Smooth muscle cell (in vitro differentiated cells): ENCODE results near the gene TMEM140. TPM values are rescaled to one million over a fixed set of nuclear protein-coding genes. Genes with fewer than 3 reads are reported as not detected.
A peak's percentile ranks its signal among the peaks of the same experiment; 100 is the strongest.

ENCODE experiments used
- DNase-seq: peaks from one replicate; lab custom pipeline; 2025; ENCODE audit not compliant: unreplicated experiment; lab: John Stamatoyannopoulos, UW
- H2AFZ ChIP-seq: fragments of 200-600 bp; sonication (generic); 2 replicates; pipeline ENCODE4 v1.6.0; 2016; ENCODE audit warnings: antibody characterized with exemption, low read depth, mild to moderate bottlenecking
- H3F3A ChIP-seq: fragments of 200-600 bp; sonication (generic); 2 replicates; pipeline ENCODE4 v1.6.0; 2017; ENCODE audit warnings: antibody characterized with exemption, low read depth
- H3K27ac ChIP-seq: fragments of 200-600 bp; sonication (generic); 2 replicates; pipeline ENCODE4 v1.5.1; 2016; ENCODE audit warnings: low read depth, mild to moderate bottlenecking
- H3K27me3 ChIP-seq: fragments of 200-600 bp; sonication (generic); 2 replicates; pipeline ENCODE4 v1.6.1; 2016; ENCODE audit warnings: low read depth, mild to moderate bottlenecking
- H3K36me3 ChIP-seq: fragments of 200-600 bp; sonication (generic); 2 replicates; pipeline ENCODE4 v1.5.1; 2016; ENCODE audit warnings: low read depth
- H3K4me1 ChIP-seq: fragments of 200-600 bp; sonication (generic); 2 replicates; pipeline ENCODE4 v1.5.1; 2016; ENCODE audit warnings: low read depth
- H3K4me2 ChIP-seq: fragments of 200-600 bp; sonication (generic); 2 replicates; pipeline ENCODE4 v1.6.0; 2016; ENCODE audit warnings: mild to moderate bottlenecking
- H3K4me3 ChIP-seq: fragments of 200-600 bp; sonication (generic); 2 replicates; pipeline ENCODE4 v1.5.1; 2016; ENCODE audit warnings: mild to moderate bottlenecking
- H3K79me2 ChIP-seq: fragments of 200-600 bp; sonication (generic); 2 replicates; pipeline ENCODE4 v1.6.0; 2016; ENCODE audit warnings: low read depth, mild to moderate bottlenecking
- H3K9ac ChIP-seq: fragments of 200-600 bp; sonication (generic); 2 replicates; pipeline ENCODE4 v1.6.0; 2016; ENCODE audit warnings: low read depth
- H3K9me3 ChIP-seq: fragments of 200-600 bp; sonication (generic); replicated peaks from 2 replicates; pipeline ENCODE4 v1.5.1; 2016; ENCODE audit warnings: low read depth
- H4K20me1 ChIP-seq: fragments of 200-600 bp; sonication (generic); 2 replicates; pipeline ENCODE4 v1.6.0; 2016; ENCODE audit warnings: low read depth
- CTCF ChIP-seq: fragments of 200-600 bp; sonication (generic); IDR thresholded peaks from 2 replicates; pipeline ENCODE4 v1.5.1; 2017; ENCODE audit warnings: borderline replicate concordance, mild to moderate bottlenecking, antibody characterized with exemption; ENCODE audit not compliant: insufficient read depth, poor library complexity, severe bottlenecking
- WGBS: methylation state at CpG from one replicate; pipeline ENCODE4 v1.1.7; 2016; ENCODE audit warnings: low lambda C conversion rate; 5-methylcytosine and 5-hydroxymethylcytosine counted together
- polyA plus RNA-seq: library from polyadenylated mRNA; unstranded; fragments of >200 nt; fragmentation: Nextera tagmentation; extraction: Ambion mirVana; gene quantifications from 2 replicates; pipeline ENCODE4 v1.2.1, GENCODE V29; 2016
- total RNA-seq: library from RNA; depleted of rRNA; stranded (reverse); fragments of >200 nt; gene quantifications from 2 replicates; pipeline ENCODE4 v1.2.3, GENCODE V29; 2014

The TMEM140 gene
- total and polyA plus RNA-seq, 2 experiments from 2014 or later, result 5.6 TPM; not detected in 1

DNA sequence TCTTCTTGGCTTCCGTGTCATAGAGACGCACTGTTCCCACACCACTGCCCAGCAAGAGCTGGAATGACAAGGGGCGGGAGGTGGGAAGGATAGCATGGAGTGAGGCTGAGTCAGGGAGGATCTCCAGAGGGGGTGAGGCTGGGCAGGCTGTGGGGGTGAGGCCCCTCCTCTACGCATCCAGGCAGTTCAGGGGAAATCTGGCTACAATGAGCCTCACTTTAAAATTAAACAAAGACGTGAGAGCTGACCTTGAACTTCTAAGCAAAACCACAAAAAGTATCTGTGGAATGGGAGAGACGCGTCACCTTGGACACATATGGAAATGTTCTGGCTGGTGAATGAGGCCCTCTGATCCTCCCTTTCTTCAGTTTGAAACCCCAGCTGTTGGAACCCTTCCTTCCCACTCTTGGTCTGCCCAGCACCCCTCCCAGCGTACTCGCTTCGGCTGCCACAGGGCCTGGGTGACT is 45.8 kb downstream of the TMEM140 start:
- WGBS, result 74% methylated on average over 10 of the region's 10 CpGs
- no peak overlapping the region for H2AFZ ChIP-seq
- no peak overlapping the region for H3K4me3 ChIP-seq
- DNase-seq, result no peak
- no peak for TF ChIP-seq CTCF
- no peaks in the 10 kb centered on the region for H3F3A ChIP-seq
- no peak overlapping the region for H3K4me2 ChIP-seq
- no peaks in the 10 kb centered on the region for H3K9me3 ChIP-seq
- no peaks in the 10 kb centered on the region for H4K20me1 ChIP-seq
- H3K27ac ChIP-seq, result peak overlapping the region; percentile 80
- no peaks in the 10 kb centered on the region for H3K36me3 ChIP-seq
- no peaks in the 10 kb centered on the region for H3K27me3 ChIP-seq
- H3K4me1 ChIP-seq, result no peaks in the 10 kb centered on the region
- H3K9ac ChIP-seq, result no peak overlapping the region
- no peaks in the 10 kb centered on the region for H3K79me2 ChIP-seq

- Histone ChIP-seq H3K4me1 (no peaks in the 10 kb centered on the region), H4K20me1 (no peaks in the 10 kb centered on the region), H3K27ac (peak overlapping the region; percentile 80), H3K9ac (no peak overlapping the region), H3K27me3 (no peaks in the 10 kb centered on the region), H3K79me2 (no peaks in the 10 kb centered on the region), H2AFZ (no peak overlapping the region), H3K36me3 (no peaks in the 10 kb centered on the region), H3K4me3 (no peak overlapping the region), H3K4me2 (no peak overlapping the region), H3K9me3 (no peaks in the 10 kb centered on the region), H3F3A (no peaks in the 10 kb centered on the region)
- WGBS, result 91% methylated on average over 12 of the region's 12 CpGs
- TF ChIP-seq CTCF, result no peak
- no peak for DNase-seq
These were observed 46.7 kb downstream of the TMEM140 start for GRCh38 chr7:135194494-135195095.

GRCh38 chr7:135195156-135195555 is 47.3 kb downstream of the TMEM140 start:
- no peak for DNase-seq
- peak overlapping the region; percentile 80 for H3K27ac ChIP-seq
- no peak for TF ChIP-seq CTCF
- H3K9ac ChIP-seq, result no peak overlapping the region
- H2AFZ ChIP-seq, result no peak overlapping the region
- no peaks in the 10 kb centered on the region for H3K9me3 ChIP-seq
- H3K27me3 ChIP-seq, result no peaks in the 10 kb centered on the region
- no peaks in the 10 kb centered on the region for H3K79me2 ChIP-seq
- WGBS, result 84% methylated on average over 4 of the region's 4 CpGs
- no peak overlapping the region for H3K4me3 ChIP-seq
- no peak overlapping the region for H3K4me2 ChIP-seq
- H4K20me1 ChIP-seq, result no peaks in the 10 kb centered on the region
- no peaks in the 10 kb centered on the region for H3K4me1 ChIP-seq
- H3K36me3 ChIP-seq, result no peaks in the 10 kb centered on the region
- H3F3A ChIP-seq, result no peaks in the 10 kb centered on the region
